Measurements from ENCODE around the gene PARD3B.

PARD3B gene

DNA sequence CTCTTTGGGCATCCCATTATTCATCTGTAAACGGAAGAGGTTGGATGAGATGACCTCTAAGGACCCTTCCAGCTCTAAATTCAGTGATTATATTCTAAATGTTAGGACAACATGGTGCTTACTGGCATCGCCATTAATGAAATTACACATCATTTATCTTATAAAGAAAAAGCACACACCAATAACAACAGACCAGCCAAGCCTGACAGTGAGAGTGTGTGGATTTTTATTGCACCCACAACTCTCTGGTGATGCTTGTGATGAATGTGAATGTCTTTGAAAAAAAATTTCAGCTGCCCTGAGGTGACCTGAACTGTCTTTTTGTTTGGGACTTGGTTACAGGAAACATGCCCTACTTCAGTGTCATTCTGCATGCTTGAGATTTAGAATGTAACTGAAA, 623.7 kb downstream of the PARD3B start:
- no peak for DNase-seq

DNA sequence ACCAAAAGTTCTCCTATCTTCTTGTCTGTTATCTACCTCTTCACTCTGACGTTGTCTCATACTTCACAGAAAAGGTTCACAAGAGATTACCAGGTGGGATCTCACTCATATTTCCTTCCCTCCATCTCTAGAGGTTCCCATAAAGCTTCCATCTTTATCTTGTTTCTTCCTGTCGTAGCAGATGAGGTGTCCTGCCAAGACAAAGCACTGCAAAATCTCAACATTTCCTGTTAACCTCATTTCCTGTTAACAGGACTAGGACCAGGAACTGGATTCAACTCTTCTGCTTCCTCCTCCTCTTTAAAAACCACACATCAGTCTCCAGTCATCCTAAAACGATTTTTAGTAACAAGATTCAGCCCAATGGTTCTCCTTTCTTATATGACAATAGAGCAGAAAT, 624.2 kb downstream of the PARD3B start:
- DNase-seq = no peak

DNA sequence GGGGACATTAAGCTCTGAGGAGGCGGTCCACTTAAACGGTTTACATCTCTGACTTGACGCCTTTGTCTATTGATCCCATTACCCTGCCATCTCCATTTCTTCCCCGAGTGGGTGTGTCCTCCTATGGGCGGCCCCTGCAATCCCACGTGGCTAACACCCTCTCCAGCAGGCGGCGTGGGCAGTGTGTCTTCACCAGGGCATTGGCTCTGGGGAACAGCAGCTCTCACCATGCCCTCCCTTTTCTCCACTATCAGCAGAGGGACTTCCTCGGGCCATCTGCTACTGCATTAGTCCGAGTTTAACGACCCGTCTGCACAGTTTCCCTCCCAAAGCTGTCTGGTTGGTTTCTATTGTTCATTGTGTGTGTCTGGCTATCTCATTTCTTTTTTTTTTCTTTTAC, 625.1 kb downstream of the PARD3B start:
- no peak for DNase-seq

DNA sequence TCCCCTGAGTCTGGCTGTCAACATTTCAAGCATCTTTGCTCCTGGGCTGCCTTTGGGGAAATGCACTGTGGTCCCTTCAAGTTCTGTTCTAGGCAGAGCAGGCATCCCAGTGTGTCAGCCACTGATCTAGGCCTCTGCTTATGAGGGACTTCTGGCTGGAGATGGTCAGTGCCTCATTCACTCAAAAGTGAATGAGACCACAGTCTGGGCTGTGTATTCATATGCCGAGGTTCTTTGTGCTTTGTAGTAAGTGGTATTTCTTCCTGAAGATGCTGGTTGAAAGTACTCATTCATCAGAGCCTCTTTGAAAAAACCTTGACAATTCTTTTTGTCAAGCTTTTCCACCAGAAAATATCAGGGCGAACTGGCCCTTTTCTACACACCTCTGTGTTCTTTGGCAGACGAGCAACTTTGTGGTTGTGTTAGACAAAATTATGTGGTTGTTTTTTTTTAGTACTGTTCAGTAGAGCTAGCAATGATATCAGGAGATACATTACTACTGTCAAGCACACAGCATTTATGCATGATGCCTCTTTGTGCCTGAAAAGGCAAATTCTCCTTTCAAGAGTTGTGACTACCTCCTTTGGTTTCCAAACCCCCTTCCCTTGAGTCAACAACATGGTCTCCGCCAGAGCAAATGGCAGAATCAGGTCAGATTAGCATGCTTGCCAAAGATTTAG, 626.1 kb downstream of the PARD3B start:
- no peak for DNase-seq

DNA sequence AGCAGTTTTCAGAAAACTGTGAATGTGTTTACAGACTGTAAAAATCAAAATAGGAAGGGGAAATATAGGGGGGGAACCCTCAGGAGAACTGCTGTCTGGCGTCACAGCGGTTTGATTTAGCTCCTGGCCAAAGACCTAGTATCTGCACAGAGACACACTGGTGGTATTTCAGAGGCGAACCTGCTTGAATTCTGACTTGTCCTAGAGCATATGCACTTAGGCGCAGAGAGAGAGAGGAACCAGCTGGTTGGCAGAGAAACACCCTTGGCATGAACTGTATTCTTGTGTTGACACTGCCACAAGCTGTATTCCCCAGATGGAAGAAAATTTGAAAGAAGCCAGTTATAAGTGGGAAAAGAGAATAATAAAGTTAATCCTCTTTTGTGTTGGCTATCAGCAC, 630.6 kb downstream of the PARD3B start:
- DNase-seq = no peak

DNA sequence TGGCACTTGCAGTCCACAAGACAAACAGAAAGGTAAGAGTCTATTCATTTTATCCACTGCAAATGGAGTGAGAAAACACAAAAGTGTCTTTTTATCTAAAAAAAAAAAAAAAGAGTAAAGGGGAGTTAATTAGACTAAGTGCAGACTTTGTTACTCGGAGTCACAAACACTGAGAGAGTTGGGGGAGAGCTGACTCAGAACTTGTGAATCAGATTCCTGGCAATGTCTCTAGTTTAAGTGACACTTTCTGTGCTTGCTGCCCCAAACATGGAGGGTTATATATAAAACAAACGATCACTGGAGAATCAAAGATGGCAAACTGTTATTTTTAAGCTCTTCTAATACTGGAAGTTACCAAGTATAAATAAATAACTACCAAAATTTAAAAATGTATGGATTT, 631.3 kb downstream of the PARD3B start:
- DNase-seq = no peak

DNA sequence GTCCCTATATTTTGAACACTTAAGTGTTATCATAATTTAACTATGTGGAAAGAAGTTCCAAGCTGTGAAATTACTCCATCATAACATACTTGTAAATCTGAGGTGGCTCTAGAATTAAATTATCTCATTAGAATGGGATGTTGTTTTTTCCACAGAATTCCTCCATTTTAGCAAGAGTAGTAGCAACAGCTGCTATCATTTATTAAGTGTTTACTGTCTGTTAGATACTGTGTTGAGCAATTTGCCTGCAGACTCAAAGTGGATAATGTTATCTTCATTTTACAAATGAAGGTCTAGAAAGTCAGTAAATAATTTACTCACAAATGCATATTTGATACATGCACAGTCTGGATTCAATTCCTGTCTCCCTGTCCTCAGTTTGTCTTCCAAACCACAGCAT, 632.3 kb downstream of the PARD3B start:
- DNase-seq = no peak

DNA sequence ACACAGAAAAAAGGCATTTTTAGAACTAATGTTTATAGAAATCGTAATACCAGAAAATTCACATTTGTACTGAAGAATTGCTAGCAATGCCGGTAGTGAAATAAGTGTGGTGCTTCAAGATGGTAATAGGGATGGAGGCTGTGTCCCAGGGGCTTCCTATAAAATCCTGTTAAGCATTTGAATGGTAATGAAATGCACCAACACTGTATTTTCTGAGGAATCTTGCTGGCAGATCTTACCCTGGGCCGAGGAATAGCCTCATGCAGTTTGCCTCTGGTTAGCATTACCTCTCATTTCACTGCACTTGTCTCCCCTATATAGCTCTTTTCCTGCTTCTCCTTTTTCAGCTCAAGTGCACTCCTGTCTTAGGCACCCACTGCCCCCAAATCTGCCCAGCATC, 635.5 kb downstream of the PARD3B start:
- no peak for DNase-seq

DNA sequence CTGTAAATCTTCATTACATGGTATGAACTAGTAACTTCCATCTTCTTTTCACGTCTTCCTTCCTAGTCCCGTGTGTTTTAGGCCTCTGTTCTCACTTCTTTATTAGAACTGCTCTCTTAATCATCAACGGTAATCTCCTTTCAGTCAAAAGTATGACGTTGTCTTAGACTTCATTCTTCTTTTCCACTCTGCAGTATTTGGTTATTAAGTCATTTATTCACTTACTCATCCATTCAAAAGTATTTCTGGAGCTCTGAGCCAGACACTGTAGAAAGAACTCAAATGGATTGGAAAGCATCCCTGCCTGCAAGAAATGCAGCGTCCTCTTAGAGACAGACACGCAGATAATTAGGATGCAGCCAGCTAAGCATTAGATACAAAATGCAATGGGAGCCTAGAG, 642.5 kb downstream of the PARD3B start:
- no peak for DNase-seq

DNA sequence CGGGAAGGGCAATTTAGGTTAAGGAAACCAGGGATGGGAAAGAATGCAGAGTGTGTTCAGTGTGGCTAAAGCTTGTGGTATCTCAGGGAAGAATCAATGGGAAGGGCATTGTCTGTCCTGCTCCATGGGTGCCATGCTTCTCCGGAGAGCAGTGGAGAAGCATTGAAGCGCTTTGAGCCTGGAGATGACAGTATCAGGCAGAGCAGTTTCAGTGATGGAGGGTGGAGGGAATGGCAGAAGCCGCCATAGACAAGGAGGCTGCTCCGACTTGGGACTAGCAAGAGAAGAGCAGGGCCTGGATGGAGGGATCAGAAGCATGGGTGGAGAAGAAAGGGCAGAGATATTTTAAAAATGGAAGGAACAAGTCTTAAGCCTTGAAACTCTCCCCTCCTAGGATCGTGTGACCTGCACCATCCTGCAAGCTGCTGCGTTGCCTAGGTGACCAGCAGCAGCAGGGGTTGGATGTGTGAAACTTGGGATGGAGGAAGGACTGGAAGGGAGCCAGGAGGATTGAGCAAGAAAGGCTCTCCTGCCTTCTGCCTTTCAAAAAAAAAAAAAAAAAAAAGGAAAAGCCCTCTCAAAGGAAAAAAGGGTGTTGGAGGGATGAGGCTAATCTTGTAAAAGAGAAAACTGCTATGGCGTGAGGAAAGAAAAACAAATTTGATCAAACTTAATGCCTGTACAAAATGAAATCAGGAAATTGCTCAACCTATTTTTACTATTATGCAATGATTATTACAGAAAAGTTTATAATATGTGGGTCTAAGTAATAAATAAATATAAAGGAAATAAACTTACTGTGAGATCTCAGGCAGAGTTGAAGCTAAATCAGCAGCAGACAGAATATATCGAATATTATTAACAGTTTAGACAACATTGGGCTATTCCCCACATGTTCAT, 643.2 kb downstream of the PARD3B start:
- DNase-seq = no peak

DNA sequence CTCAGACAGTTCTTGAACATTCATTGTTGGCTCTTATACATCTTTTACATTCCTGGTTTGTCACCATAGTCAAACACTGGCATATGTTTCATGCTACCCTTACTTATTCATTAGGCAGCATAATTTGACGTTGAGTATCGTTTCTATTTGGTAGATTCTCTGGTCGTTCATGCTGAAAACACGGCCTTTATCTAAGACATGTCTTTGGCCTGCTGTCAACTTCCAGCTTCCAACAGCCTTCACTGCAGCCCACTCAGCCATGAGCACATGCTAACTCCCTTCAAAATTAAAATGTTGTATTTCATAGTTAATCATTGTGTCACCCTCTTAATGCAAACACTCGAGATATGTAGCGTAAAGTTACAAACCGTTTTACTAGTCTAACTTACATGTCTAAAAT, 644.0 kb downstream of the PARD3B start:
- no peak for DNase-seq

DNA sequence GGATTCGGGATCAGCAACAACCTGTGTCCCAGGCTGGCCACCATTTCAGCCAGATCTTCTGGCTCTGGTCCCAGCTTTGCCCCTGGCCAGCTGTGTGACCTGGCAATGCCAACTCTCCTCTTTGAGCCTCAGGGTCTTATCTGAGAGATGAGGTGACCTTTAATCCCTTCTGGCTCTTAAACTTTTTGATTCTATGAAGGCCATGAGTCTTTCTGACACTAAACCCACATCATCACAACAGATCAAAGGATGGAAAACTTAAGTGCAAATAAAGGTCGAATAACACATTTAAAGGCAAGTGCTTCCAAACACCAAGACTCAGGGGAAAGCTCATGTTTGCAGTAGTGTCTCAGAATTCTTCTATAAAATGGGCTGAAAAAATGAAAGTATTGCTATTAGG, 645.3 kb downstream of the PARD3B start:
- DNase-seq = no peak

DNA sequence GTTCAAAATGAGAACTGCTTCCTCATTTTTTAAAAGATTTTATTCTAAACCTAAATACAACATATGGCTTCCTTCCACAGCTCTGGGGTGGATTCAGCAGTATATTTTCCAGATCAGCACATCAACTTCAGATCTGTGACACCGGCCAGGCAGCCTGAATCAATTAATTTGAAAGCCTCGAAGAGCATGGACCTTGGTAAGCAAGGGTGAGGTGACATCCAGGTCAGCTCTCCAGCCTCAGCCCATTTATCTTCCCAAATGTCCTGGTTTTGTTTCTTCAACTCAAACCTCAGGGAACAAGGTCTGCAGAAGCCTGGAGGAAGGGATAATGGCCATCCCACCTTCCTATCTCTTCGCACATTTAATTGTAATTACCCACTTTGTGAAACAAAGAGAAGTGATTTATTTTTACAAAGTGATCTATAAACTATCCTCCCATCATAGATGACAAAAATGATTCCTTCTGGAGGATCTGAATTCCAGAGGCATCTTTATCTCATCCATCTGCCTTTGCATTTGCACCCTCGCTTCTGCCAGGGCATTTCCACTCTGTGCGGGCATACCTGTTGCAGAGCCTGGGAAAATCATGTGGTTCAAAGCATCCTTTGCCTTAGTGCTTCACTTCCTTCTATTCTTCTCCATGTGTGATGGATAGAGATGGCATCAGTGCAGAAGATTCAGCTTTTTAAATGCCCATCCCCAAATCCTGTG, 648.0 kb downstream of the PARD3B start:
- no peak for DNase-seq

DNA sequence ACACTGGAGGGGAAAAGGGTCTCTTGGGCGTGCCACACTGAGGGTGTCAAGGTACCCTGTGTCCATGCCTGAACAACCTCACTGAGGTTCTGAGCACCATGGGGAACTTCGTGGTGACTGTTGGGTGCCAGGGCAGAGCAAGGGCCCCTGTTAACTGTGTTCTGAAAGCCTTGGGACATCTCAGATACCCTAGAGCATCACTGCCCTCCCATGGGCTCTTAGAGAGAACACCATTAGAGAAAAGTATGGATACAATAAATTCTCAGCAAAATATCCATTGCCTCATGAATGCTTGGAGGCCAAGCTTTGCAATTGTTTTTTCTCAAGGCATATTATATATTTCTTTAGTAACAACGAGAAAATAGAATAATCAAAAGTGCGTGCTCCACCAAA, 648.6 kb downstream of the PARD3B start:
- no peak for DNase-seq

DNA sequence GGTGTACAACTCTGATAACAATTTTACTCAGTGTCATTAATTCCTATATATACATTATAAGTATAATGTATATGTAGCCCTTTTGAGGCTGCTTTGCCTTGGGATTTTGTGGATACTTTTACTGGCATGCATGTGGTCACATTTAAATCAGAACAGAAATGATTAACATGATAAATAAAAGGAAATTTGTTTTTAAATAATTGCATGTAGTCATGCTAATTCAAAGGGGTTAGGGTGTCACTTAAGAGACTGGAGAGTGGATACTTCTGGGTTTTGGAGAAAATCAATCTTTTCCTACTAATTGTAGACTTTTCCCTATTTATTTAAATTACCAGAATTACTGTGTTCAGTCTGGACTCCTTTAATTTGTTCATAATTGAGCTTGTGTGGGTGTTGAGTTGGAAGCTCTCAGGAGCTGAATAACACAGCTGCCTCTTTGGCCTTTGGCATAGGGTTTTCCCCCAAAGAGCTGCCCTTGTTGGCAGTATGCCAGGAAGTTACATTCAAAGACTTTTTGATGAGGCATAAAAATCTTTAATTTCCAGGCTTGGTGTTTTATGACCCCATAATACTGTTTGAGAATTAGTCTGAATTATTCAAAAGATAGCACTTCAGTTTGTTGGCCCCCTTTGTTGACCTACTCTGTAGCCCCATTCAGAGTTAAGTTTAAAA, 652.3 kb downstream of the PARD3B start:
- no peak for DNase-seq

DNA sequence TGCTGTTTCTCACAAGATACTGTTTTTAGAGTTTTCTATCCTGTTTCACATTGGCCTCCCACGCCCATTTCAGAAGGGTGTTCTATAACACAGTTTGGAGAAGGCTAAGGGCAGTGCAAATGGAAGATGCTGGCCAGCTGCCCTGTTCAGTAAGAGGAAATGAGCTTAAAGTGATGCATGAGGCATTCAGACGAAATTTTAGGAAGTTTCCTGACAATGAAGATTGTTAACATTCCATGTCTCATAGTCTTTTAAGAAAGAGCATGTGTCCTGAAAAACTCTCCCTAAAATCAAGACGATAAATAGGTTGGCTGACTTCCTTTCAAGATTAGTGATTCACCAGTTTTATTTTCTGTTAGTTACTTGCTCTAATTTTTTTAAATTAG, 652.9 kb downstream of the PARD3B start:
- no peak for DNase-seq

DNA sequence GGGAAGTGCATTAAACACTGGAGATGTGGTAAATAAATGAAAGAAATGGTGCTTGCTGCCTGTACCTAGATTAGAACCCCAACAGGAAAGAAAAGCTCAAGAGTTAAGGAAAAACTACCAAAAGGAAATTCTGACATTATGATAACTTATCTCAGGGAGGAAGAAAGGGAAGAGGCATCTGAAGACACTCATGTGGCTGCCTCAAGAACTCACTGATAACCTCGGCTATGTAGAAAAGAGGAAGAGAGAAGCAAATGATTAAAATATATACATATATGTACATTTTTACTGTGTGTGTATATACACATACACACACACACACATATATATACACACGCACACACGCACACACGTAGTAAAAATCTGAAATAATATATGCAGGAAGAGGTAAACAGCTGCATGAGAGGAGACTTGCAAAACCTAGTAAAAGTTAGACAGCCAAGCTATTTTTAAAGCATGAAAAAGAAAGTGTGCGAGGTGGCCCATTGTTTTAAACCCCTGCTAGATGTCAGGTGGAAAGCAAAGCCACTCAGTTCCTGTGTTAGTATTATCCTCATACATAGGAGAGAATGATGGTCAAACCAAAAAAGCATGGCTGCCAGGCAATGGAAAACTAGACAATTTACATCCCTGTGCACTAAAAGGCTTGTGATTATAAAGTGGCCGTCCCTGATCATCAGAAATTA, 654.0 kb downstream of the PARD3B start:
- no peak for DNase-seq

DNA sequence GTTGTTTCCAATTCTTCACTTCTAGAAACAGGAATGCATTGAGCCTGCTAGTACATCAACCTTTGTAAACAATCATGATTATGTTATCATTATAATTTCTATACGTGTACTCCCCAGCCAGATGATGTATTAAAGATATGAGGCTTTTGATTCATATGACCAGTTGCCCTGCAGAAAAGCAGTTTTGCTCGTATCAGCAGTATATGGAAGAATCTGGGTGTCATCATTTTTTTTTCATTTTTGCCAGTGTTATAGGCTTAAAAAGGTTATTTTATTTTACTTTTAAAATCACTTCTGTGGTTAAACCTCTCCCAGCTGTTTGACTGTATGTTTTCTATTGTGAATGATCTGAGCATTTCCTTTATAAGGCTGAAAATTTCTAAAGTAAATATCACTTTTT, 665.2 kb downstream of the PARD3B start:
- no peak for DNase-seq

DNA sequence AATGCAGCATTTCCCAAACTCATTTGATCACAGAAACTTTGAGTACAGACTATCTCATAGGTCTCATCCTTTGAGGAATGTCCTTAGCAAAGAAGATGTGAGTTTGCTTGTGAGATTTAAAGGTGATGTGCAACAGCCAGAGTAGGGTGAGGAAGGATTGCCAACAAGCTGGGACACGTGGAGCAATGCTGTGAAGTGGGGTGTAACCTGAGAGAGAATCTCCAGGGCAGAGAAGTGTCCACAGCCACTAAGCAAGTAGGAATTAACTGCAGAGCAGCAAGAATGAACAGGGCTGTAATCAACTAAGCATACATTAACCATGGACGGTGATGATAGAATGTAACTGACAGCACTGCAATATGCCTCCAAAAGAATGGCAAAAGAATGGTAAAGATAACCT, 667.1 kb downstream of the PARD3B start:
- no peak for DNase-seq

DNA sequence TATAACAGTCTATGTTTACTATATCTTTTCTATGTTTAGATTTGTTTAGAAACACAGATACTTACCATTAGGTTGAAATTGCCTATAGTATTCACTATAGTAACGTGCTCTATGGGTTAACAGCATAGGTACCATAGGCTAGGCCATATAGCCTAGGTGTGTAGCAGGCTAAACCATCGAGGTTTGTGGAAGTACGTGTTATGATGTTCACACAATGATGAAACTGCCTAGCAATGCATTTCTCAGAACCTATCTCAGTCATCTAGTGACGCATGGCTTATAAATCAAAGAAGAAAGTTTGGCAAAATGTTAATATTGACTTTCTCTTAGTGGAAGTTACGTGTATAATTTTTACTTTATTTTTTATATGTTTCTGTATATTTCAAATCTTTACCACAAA, 670.8 kb downstream of the PARD3B start:
- no peak for DNase-seq

DNA sequence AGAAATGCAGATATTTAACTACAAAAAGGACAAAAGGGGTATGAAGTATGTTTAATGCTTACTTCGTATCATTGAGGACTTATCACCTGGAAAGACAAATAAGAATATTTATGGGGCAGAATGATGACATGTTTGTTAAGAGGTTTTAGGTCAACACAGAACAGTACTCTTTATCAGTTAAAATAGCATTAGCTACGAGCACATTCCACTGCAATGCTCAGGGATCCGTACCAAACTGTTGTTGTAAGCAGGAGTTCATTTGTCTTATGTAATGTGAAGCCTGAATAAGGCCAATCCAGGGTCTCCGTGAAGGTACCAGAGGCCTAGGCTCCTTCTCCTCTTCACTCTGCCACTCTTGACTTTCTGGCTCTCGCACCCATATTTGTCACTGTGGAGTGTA, 671.3 kb downstream of the PARD3B start:
- no peak for DNase-seq

DNA sequence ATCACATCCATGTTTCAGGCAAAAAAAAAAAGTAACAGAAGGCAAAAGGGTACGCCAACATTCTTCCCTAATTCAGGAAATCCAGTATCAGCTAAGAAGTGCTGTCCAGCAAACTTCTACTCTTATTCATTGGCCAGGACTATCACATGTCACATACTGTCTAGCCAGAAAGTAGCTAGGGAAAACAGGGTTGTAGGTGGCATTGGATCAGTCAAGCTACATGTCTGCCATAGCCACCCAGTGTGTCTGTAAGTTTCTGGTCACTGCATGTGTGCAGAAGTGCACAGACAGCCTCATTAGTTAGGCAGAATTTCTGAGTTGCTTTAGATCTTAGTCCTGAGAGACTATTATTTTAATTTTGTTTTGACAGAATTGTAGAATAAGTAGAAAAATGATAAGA, 671.7 kb downstream of the PARD3B start:
- no peak for DNase-seq

DNA sequence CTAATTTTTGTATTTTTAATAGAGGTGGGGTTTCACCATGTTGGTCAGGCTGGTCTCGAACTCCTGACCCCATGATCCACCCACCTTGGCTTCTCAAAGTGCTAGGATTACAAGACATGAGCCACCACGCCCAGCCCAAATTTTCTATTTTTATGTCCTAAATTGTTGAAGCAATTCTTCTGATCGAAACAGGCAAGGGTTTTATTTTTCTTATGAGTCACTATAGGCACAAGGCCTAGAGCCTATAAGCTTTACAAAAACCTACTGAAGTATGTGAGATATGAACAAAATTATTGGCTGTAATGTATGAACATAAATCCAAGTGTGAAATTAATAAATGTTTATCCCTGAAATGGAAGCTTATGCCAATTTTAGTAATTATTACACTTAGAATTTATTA, 672.8 kb downstream of the PARD3B start:
- no peak for DNase-seq

Data from NCI-H2107 (cell line).